ENCODE measurements around the gene ETF1. TPM values are rescaled to one million over a fixed set of nuclear protein-coding genes. Genes with fewer than 3 reads are reported as not detected.

ETF1 gene
- total RNA-seq, 1 experiment from 2014 or later = 57.3 TPM

DNA sequence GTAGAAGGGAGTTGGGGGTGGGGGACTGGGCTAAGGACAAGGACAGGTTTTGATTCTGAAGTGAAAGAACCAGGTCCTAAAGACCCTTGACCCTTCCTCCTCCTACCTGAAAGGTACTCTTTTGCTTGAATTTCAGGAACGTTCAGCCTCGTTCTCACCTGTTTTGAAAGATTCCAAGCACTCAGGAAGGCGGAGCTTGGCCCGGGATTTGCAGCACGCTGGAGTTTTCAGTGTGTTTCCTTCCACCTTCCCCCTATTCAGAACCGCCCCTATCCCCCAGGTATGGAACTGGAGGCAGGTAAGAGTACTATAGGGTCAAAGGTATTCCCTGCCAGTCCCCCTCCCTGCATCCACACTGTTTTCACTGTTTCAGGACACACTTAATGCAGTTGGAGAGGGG lies 70.7 kb downstream of the ETF1 start:
- Histone ChIP-seq H3K36me3 (ENCODE audit: low read depth, low read length) (no peaks in the 10 kb centered on the region), H3K27ac (ENCODE audit: low read length) (no peak overlapping the region), H3K4me2 (ENCODE audit: low read length) (no peak overlapping the region), H3F3A (ENCODE audit: low read length, unreplicated experiment) (no peaks in the 10 kb centered on the region), H3K9me2 (replicated peaks; ENCODE audit: low read length) (no peaks in the 10 kb centered on the region), H2AFZ (ENCODE audit: low read length) (0 out of 2 replicates have a peak overlapping the region, but pooled peaks have one; percentile 26), H3K9me3 (ENCODE audit: low read length) (no peaks in the 10 kb centered on the region), H4K20me1 (ENCODE audit: low read length) (no peaks in the 10 kb centered on the region), H3K9ac (ENCODE audit: low read length) (no peak overlapping the region), H3K27me3 (ENCODE audit: low read length) (no peaks in the 10 kb centered on the region), H3K4me1 (ENCODE audit: insufficient read depth, low read length) (no peaks in the 10 kb centered on the region), H3K79me2 (ENCODE audit: low read length) (no peaks in the 10 kb centered on the region), H3K4me3 (ENCODE audit: low read length) (no peak overlapping the region)
- intact Hi-C loops (cut with micrococcal nuclease) = no loop called here
- CTCF ChIA-PET = no interaction called here
- DNase-seq = no peak
- ATAC-seq = no peak
- BruUV-seq (replicated peaks) = no TSS peak
- TF ChIP-seq, protein P1, sequence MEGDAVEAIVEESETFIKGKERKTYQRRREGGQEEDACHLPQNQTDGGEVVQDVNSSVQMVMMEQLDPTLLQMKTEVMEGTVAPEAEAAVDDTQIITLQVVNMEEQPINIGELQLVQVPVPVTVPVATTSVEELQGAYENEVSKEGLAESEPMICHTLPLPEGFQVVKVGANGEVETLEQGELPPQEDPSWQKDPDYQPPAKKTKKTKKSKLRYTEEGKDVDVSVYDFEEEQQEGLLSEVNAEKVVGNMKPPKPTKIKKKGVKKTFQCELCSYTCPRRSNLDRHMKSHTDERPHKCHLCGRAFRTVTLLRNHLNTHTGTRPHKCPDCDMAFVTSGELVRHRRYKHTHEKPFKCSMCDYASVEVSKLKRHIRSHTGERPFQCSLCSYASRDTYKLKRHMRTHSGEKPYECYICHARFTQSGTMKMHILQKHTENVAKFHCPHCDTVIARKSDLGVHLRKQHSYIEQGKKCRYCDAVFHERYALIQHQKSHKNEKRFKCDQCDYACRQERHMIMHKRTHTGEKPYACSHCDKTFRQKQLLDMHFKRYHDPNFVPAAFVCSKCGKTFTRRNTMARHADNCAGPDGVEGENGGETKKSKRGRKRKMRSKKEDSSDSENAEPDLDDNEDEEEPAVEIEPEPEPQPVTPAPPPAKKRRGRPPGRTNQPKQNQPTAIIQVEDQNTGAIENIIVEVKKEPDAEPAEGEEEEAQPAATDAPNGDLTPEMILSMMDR (conservative IDR thresholded peaks at IDR 0.05; ENCODE audit: low read depth, low read length) = no peak
- TF ChIP-seq EZH2phosphoT487 (IDR thresholded peaks at IDR 0.05; ENCODE audit: borderline replicate concordance, low read length) = no peak
- TF ChIP-seq EZH2 (IDR thresholded peaks at IDR 0.05; ENCODE audit: low read length, unreplicated experiment) = no peak
- POLR2A ChIA-PET (ENCODE audit: unreplicated experiment) = no interaction called here

DNA sequence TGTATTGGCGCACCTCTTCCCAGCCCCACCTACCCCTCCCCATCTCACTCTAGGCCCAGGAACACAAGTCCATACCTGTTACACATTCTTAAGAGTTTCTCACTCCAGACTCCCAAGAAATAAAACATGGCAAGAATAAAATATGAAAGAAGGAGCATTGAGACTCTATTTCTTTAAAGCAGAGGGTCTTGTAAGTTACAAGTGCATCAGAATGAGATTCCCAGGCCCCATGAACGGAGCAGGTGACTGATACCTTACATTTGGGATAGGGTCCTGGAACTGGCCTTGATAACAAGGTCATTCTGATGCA lies 72.0 kb downstream of the ETF1 start:
- Histone ChIP-seq H3F3A (ENCODE audit: low read length, unreplicated experiment) (no peaks in the 10 kb centered on the region), H3K4me3 (ENCODE audit: low read length) (no peak overlapping the region), H2AFZ (ENCODE audit: low read length) (no peak overlapping the region), H3K9me3 (ENCODE audit: low read length) (no peaks in the 10 kb centered on the region), H4K20me1 (ENCODE audit: low read length) (no peaks in the 10 kb centered on the region), H3K4me1 (ENCODE audit: insufficient read depth, low read length) (no peaks in the 10 kb centered on the region), H3K9me2 (replicated peaks; ENCODE audit: low read length) (no peaks in the 10 kb centered on the region), H3K27ac (ENCODE audit: low read length) (no peak overlapping the region), H3K4me2 (ENCODE audit: low read length) (no peak overlapping the region), H3K9ac (ENCODE audit: low read length) (no peak overlapping the region), H3K36me3 (ENCODE audit: low read depth, low read length) (no peaks in the 10 kb centered on the region), H3K27me3 (ENCODE audit: low read length) (peaks cover 10% of the 10 kb centered on the region), H3K79me2 (ENCODE audit: low read length) (no peaks in the 10 kb centered on the region)
- ChIA-PET CTCF (no interaction called here), POLR2A (ENCODE audit: unreplicated experiment) (no interaction called here)
- intact Hi-C loops (cut with micrococcal nuclease) = no loop called here
- DNase-seq = no peak
- ATAC-seq = no peak
- BruUV-seq (replicated peaks) = no TSS peak
- TF ChIP-seq, protein P1 (conservative IDR thresholded peaks at IDR 0.05; ENCODE audit: low read depth, low read length) = no peak

DNA sequence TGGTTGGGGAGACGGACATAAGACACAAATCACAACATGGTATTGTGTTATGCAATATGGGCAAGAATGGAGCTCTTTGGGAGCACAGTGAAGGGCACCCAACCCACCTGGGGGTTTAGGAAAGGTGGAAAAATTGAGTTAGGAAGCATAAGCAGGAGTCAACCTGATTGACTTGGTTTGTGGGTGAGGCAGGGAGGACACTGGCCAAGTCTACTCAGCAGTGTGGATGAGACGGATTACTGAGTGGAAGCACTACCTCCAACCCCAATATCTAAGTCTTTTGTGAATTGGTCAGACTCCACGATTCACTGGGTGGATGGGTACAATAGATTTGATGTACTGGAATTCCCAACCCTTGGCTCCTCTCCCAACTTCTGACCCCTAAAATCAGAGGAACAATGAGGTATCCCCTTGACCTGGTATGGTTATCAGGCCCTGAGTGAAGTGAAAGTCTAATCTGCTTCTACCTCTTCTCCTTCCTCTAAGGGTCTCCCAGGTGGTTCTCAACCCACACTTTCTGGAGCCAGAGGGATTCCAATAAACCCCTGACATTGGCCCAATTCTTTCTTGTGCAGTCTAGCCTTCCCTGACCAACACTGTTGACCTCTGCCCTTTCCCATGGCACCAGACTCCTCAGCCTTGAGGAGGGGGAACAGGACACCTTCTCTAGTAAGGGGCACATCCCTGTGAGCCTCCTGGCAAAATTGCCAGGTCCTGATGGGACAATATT lies 72.5 kb downstream of the ETF1 start:
- no peaks in the 10 kb centered on the region for H3K9me2 ChIP-seq (replicated peaks; ENCODE audit: low read length)
- no peaks in the 10 kb centered on the region for H3K9me3 ChIP-seq (ENCODE audit: low read length)
- ChIA-PET CTCF (no interaction called here), POLR2A (ENCODE audit: unreplicated experiment) (no interaction called here)
- TF ChIP-seq, protein P1 (conservative IDR thresholded peaks at IDR 0.05; ENCODE audit: low read depth, low read length) = no peak
- TF ChIP-seq EZH2phosphoT487 (IDR thresholded peaks at IDR 0.05; ENCODE audit: borderline replicate concordance, low read length) (no peak), EZH2 (IDR thresholded peaks at IDR 0.05; ENCODE audit: low read length, unreplicated experiment) (no peak)
- H4K20me1 ChIP-seq (ENCODE audit: low read length) = no peaks in the 10 kb centered on the region
- H3K4me2 ChIP-seq (ENCODE audit: low read length) = no peak overlapping the region
- no peaks in the 10 kb centered on the region for H3K36me3 ChIP-seq (ENCODE audit: low read depth, low read length)
- no peak overlapping the region for H3K27ac ChIP-seq (ENCODE audit: low read length)
- no peak overlapping the region for H3K4me3 ChIP-seq (ENCODE audit: low read length)
- no peaks in the 10 kb centered on the region for H3K79me2 ChIP-seq (ENCODE audit: low read length)
- H3F3A ChIP-seq (ENCODE audit: low read length, unreplicated experiment) = no peaks in the 10 kb centered on the region
- H3K27me3 ChIP-seq (ENCODE audit: low read length) = peaks cover 15% of the 10 kb centered on the region
- DNase-seq (no peak), ATAC-seq (no peak)
- intact Hi-C loops (cut with micrococcal nuclease) = no loop called here
- no peak overlapping the region for H3K9ac ChIP-seq (ENCODE audit: low read length)
- H3K4me1 ChIP-seq (ENCODE audit: insufficient read depth, low read length) = no peaks in the 10 kb centered on the region
- BruUV-seq (replicated peaks) = no TSS peak
- no peak overlapping the region for H2AFZ ChIP-seq (ENCODE audit: low read length)

Data from PC-3 (cell line).